ENCODE data around the gene CTSG. TPM values are rescaled to one million over a fixed set of nuclear protein-coding genes. Genes with fewer than 3 reads are reported as not detected.
"Not testable (repeated sequence)": the region's sequence is repeated elsewhere in the genome, so short reads cannot be mapped to it uniquely, and the experiment has no call there.

CTSG gene
- total RNA-seq, 4 donors from 2014 or later: 1.1 to 24.4 TPM; not detected in 2

- no peak overlapping the region for H3K4me3 ChIP-seq
- TF ChIP-seq CTCF (IDR thresholded peaks at IDR 0.05) (no peak), POLR2A (IDR thresholded peaks at IDR 0.05) (no peak)
- H3K27me3 ChIP-seq: peaks cover 0 to 4% (median 0%) of the 10 kb centered on the region in 4 donors
- WGBS, 2 donors: 43 to 48% methylated on average over 1 of the region's 1 CpG
- no peaks in the 10 kb centered on the region for H3K36me3 ChIP-seq
- no peaks in the 10 kb centered on the region for H3K9me3 ChIP-seq
- H3K4me1 ChIP-seq: no peaks in the 10 kb centered on the region
- H3K27ac ChIP-seq: no peak overlapping the region
- intact Hi-C loops (cut with DNase I): no loop called here
- DNase-seq: no peak
Observed at GRCh38 chr14:24535737-24536136, 40.3 kb downstream of the CTSG start.

GRCh38 chr14:24534286-24534685 lies 41.8 kb downstream of the CTSG start:
- H3K27ac ChIP-seq: no peak overlapping the region
- 71% methylated on average over 3 of the region's 3 CpGs for WGBS, 2 donors
- TF ChIP-seq CTCF (IDR thresholded peaks at IDR 0.05) (no peak), POLR2A (IDR thresholded peaks at IDR 0.05) (no peak)
- no peaks in the 10 kb centered on the region for H3K4me1 ChIP-seq
- DNase-seq: no peak
- H3K27me3 ChIP-seq: peaks cover 0 to 4% (median 0%) of the 10 kb centered on the region in 4 donors
- no peak overlapping the region for H3K4me3 ChIP-seq
- H3K36me3 ChIP-seq: no peaks in the 10 kb centered on the region
- no peaks in the 10 kb centered on the region for H3K9me3 ChIP-seq
- intact Hi-C loops (cut with DNase I): no loop called here

- H3K4me1 ChIP-seq; H3K36me3 ChIP-seq; DNase-seq; H3K27ac ChIP-seq; H3K9me3 ChIP-seq; H3K27me3 ChIP-seq; H3K4me3 ChIP-seq; intact Hi-C loops (cut with DNase I): not testable (repeated sequence)
- 70 to 73% methylated on average over 10 to 13 of the region's 15 CpGs for WGBS, 2 donors
Observed at GRCh38 chr14:24525877-24526620, 50.0 kb downstream of the CTSG start.

Other genes with a start within 250 kb of the CTSG start
- gene ADCY4, start 241.2 kb downstream of the CTSG start, total RNA-seq: 10 to 100 TPM in 2 of 4 donors, 1 to 10 TPM in 2; 3.1 to 23.1 (median 11.7) TPM
- gene RIPK3, start 236.3 kb downstream of the CTSG start, total RNA-seq: 10 to 100 TPM; 10.3 to 21.4 (median 12.7) TPM
- 10 to 100 TPM in 2 of 4 donors, 1 to 10 TPM in 2; 2.7 to 22.5 (median 9.2) TPM for gene NFATC4, start 208.1 kb downstream of the CTSG start, total RNA-seq
- 10 to 100 TPM in 3 of 4 donors, 1 to 10 TPM in 1; 4.7 to 14.7 (median 11.8) TPM for gene NYNRIN, start 177.2 kb downstream of the CTSG start, total RNA-seq
- gene CBLN3, start 146.6 kb downstream of the CTSG start, total RNA-seq: under 1 TPM in 3 of 4 donors, not detected in 1; 0.13 to 0.95 (median 0.85) TPM
- gene KHNYN, start 146.3 kb downstream of the CTSG start, total RNA-seq: 10 to 100 TPM; 35.6 to 68.9 (median 42.9) TPM
- 10 to 100 TPM; 16.1 to 36.0 (median 20.4) TPM for gene SDR39U1, start 133.5 kb downstream of the CTSG start, total RNA-seq
- gene CMA1, start 68.0 kb downstream of the CTSG start, total RNA-seq: 1 to 10 TPM in 1 of 4 donors, under 1 TPM in 1, not detected in 2; 0.53 to 2.7 TPM
- 1 to 10 TPM in 2 of 4 donors, under 1 TPM in 1, not detected in 1; 0.53 to 5.1 (median 1.9) TPM for gene GZMH, start 33.4 kb upstream of the CTSG start, total RNA-seq
- 1 to 10 TPM in 3 of 4 donors, under 1 TPM in 1; 0.99 to 8.5 (median 6.1) TPM for gene GZMB, start 57.9 kb upstream of the CTSG start, total RNA-seq